ENCODE measurements around the gene ATP2B3.
A peak's percentile ranks its signal among the peaks of the same experiment; 100 is the strongest.

ATP2B3 gene

GRCh38 chrX:153517423-153517822, at the start of gene ATP2B3:
TSS of gene ATP2B3 (plus strand) at chrX:153517642. CDS start at chrX:153536248, 18,606 bp downstream.
- DNase-seq, result no peak

DNA sequence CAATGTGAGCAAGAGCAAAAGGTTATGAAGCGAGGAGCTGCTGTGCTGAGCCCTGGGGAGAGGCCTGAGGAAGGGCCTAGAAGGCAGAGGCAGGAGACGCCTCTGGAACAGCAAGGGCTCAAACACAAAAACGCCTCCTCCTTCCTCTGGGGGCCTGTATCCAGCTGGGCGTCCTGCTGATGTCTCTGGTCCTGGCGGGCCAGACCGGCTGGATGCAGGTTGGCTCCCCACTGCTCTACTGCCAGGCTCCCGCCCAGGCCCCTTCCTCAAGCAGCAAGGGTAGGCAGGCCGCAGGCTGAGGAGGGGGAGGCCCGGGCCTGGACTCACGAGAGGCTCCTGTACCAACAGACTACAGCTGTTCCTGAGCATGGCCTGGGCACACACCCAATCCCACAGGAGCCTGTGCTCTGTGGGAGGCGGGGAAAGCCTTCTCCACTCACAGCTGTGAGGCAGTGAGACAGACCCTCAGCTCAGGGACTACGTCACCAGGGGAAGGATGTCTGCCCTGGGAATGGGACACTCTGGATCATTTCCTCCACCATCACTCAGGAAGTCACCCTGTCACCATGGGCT, 49.3 kb upstream of the ATP2B3 start:
- DNase-seq, result no peak

GRCh38 chrX:153469811-153470410, 47.5 kb upstream of the ATP2B3 start:
- peak; percentile 42 for DNase-seq

DNA sequence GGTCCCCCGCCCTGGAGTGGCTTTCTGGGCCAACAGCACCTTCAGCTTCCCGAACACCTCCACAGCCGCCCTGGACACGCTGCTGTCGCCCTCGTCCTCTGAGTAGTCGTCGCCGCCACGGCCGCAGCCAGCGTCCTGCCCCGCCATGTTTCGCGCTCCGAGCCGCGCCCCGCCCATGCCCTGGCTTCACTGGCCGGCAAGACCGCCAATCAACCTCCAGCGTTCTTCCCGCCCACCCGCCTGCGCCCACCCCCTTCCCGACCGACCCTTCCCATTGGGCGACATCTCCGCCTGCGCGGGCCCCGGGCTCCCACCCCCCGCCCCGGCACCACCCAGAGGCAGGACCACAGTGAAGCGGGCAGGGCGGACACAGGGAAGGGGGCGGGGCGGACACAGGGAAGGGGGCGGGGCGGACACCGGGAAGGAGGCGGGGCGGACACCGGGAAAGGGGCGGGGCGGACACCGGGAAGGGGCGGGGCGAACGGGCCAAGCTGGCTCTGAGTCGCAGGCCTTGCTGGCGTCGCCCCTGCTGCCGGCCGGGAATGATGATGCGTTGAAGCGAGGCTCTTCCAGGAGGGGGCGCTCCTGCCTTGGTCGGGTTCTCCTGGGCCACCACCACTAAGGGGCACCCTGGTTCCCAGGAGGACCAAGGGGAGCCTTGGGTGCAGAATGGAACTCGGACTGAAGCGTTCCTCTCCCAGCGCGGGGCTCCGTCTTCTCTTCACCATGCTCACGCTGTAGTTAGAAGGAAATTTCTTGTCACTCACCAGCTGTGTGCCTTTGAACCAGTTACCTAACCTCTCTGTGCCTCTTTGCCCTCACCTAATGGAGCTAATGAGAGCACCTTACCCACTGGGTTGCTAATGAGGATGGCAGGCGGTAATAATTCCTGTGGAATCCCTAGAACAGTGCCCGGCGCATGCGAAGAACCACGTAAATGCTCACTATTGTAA, 46.8 kb upstream of the ATP2B3 start, which contains the start of gene HAUS7:
Gene HAUS7 (minus strand): TSS at position 166 of the 953 bp plus-strand sequence. CDS start 19 bp downstream, at position 147.
- peak; percentile 96 for DNase-seq

- DNase-seq, result no peak
Observed at GRCh38 chrX:153471663-153472280, 45.7 kb upstream of the ATP2B3 start.

- no peak for DNase-seq
Observed at GRCh38 chrX:153473126-153473525, 44.3 kb upstream of the ATP2B3 start.

- no peak for DNase-seq
Observed at GRCh38 chrX:153474266-153474665, 43.2 kb upstream of the ATP2B3 start.

DNA sequence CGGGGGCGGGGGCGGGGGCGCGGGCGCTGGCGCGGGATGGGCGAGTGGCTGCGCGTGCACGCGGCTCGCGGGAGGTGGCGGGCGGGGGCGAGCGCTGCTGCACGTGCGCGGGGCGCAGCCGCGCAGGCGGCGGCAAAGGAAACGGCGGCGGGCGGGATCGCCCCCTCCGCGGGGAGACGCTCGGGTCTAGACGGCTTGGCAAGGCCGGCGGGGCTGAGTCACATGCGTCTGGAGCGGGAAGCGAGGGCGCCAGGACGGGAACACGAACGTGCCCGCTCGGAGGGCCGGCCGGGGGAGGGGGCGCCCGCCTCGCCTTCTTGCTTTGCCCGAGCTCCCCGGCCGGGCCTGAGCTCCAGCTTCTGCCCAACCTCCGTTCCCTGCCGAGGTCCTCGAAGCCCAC, 42.7 kb upstream of the ATP2B3 start:
- DNase-seq, result no peak

- no peak for DNase-seq
Observed at GRCh38 chrX:153475271-153475670, 42.2 kb upstream of the ATP2B3 start.

DNA sequence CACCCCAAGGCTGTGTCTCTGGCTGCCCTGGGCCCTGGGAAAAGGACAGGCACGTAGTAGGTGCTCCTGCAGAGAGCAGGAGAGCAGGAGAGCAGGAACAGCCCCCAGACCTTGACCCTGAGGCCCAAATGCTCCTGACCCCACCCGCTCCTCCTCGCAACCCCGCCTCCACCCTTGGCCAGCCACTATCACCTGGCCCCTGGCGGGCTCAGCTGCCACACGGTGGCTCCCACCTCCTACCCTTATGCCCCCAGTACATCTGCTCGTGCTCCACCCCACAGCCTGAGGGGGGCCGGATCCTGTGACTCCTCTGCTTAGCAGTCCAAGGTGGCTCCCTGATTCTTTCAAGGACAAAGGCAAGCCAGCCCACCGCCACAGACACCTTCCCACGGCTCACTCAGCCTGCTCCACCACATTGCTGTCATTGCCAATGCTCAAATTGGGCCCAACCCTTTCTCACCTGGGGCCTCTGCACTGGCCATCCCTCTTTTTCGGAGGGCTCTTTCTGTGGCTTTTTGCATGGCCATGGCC, 41.6 kb upstream of the ATP2B3 start:
- DNase-seq, result no peak

DNA sequence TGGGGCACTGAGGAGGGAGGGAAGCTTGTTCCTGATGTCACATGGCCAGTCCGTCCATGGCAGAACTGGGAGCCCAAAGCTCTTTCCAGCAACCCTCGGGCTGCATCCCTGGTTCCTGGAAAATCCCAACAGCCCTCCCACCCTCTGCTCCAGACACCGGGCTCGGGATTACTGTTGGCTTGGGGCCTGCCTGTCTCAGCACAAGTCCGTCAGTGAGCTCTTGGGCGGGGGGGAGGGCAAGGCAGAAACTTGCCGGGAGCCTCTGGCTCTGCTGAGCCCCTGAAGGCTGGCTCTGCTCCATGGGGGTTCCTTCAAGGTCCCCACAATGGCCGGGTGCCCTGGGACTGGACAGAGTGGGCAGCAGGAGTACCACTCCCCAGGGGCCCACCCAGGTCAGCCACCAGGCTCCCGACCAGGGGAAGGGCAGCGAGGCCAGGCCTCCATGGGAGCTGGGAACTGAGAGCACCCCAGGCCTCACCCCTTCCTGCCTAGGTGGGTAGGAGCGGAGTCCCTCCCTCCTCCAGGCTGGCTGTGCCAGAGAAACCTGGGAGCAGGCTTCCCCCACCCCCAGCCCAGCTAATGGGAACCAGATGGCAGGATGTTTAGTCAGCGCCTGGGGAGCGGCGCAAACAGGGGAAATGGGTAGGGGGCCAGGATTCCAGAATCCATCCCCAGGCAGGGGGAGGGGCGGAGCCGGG, 40.6 kb upstream of the ATP2B3 start:
- no peak for DNase-seq

DNA sequence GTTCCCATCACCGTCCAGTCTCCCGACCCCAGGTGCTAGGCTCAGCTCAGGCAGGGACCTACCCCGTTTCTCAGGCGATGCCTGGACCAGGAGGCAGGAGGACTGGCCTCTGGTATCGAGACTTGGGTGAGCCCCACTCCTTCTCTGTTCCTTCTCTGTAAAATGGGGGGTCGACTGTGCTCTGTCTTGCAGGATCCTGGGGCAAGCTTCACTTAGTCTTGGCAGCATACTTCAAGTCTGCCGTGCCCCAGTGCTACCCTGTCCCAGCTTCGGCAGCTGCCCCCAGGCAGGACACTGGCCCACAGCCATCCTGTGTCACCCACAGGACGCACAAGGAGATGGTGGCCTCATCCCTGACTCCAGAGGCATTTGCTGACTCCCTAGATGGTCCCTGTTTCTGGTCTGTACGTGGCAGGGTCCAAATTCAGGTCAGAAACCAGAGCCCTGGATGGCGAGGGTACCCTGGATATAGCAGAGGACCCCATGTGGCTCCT, 40.0 kb upstream of the ATP2B3 start:
- no peak for DNase-seq

- DNase-seq, result no peak
Observed at GRCh38 chrX:153477901-153478300, 39.5 kb upstream of the ATP2B3 start.

GRCh38 chrX:153478746-153479145, 38.7 kb upstream of the ATP2B3 start:
- no peak for DNase-seq

- no peak for DNase-seq
Observed at GRCh38 chrX:153481043-153481442, 36.4 kb upstream of the ATP2B3 start.

DNA sequence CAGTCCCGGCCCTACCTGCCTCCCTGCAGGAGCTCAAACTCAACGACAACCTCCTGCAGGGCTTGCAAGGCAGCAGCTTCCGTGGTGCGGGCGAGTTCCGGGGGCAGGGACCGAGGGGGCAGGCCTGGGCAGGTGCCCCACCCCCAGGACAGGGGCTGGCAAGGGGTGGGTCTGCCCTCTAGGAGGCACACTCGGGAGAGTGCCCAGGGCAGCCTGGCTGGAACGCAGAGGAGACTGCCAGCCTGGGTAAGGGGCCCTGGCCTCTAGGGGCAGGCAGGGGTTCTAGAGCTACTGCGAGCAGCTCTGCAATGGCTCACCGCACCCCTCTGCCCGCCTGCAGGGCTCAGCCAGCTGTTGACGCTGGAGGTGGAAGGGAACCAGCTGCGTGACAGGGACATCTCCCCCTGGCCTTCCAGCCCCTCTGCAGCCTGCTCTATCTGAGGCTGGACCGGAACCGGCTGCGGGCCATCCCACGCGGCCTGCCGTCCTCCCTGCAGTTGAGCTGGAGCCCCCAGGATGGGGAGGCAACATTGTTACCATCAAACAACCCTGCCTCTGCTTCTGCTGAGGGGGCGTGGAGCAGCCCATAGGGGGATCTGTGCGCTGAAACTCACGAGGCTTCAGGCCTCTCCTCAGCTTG, 34.9 kb upstream of the ATP2B3 start:
- DNase-seq, result no peak

GRCh38 chrX:153485396-153486080, 31.9 kb upstream of the ATP2B3 start:
- no peak for DNase-seq

- no peak for DNase-seq
Observed at GRCh38 chrX:153486171-153486570, 31.3 kb upstream of the ATP2B3 start.

- no peak for DNase-seq
Observed at GRCh38 chrX:153487590-153488071, 29.8 kb upstream of the ATP2B3 start.

- no peak for DNase-seq
Observed at GRCh38 chrX:153488231-153488914, 29.1 kb upstream of the ATP2B3 start.

Data from NCI-H1105 treated with DMSO at 0.1 percent for 48 hours (cell line).